ENCODE results near the gene CADM1.

The CADM1 gene

GRCh38 chr11:115518983-115519628 lies 14.9 kb upstream of the CADM1 start:
- DNase-seq (ENCODE audit: low read depth in 2 of 2): no peak

GRCh38 chr11:115515647-115516395 lies 11.6 kb upstream of the CADM1 start:
- TF ChIP-seq, protein P1, sequence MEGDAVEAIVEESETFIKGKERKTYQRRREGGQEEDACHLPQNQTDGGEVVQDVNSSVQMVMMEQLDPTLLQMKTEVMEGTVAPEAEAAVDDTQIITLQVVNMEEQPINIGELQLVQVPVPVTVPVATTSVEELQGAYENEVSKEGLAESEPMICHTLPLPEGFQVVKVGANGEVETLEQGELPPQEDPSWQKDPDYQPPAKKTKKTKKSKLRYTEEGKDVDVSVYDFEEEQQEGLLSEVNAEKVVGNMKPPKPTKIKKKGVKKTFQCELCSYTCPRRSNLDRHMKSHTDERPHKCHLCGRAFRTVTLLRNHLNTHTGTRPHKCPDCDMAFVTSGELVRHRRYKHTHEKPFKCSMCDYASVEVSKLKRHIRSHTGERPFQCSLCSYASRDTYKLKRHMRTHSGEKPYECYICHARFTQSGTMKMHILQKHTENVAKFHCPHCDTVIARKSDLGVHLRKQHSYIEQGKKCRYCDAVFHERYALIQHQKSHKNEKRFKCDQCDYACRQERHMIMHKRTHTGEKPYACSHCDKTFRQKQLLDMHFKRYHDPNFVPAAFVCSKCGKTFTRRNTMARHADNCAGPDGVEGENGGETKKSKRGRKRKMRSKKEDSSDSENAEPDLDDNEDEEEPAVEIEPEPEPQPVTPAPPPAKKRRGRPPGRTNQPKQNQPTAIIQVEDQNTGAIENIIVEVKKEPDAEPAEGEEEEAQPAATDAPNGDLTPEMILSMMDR (IDR thresholded peaks at IDR 0.05; ENCODE audit: low read depth, low read length): no peak
- DNase-seq (ENCODE audit: low read depth in 2 of 2): no peak

More at GRCh38 chr11:115518983-115519628, 14.9 kb upstream of the CADM1 start:
- H3K4me3 ChIP-seq (replicated peaks in 1 of 2; ENCODE audit: low read depth in 2 of 2, low read length in 2 of 2): no peak overlapping the region
- TF ChIP-seq, protein P1 (IDR thresholded peaks at IDR 0.05; ENCODE audit: low read depth, low read length): no peak

GRCh38 chr11:115506954-115507675 lies 2.9 kb upstream of the CADM1 start:
- DNase-seq (ENCODE audit: low read depth in 2 of 2): no peak
- H3K4me3 ChIP-seq (replicated peaks in 1 of 2; ENCODE audit: low read depth in 2 of 2, low read length in 2 of 2): no peak overlapping the region
- TF ChIP-seq, protein P1 (IDR thresholded peaks at IDR 0.05; ENCODE audit: low read depth, low read length): no peak

More at GRCh38 chr11:115515647-115516395, 11.6 kb upstream of the CADM1 start:
- no peak overlapping the region for H3K4me3 ChIP-seq (replicated peaks in 1 of 2; ENCODE audit: low read depth in 2 of 2, low read length in 2 of 2)

DNA sequence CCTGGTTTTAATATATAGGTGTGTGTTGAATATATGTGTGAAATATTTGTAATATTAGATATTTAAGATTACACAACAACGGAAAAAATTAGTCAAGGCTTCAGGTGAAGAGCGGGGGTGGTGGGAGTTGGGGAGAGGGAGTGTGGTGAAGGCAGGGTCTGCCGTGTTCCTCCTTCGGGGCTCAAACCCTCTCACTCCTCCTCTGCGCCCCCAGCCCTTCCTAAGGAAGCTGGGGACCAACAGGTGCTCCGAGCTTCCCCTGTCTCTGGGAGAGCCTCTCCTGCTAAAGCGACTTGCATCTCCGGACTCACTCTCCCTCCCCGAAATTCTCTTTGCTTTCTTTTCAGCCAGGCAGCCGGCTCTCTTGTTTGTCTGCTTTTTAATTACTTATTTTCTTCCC lies 960 bp upstream of the CADM1 start:
- TF ChIP-seq, protein P1 (IDR thresholded peaks at IDR 0.05; ENCODE audit: low read depth, low read length): no peak
- H3K4me3 ChIP-seq (replicated peaks in 1 of 2; ENCODE audit: low read depth in 2 of 2, low read length in 2 of 2): no peak overlapping the region
- no peak for DNase-seq (ENCODE audit: low read depth in 2 of 2)

- DNase-seq (ENCODE audit: low read depth in 2 of 2): no peak
- TF ChIP-seq, protein P1 (IDR thresholded peaks at IDR 0.05; ENCODE audit: low read depth, low read length): peak; percentile 0
- peak overlapping the region; percentile 47 to 51 for H3K4me3 ChIP-seq (replicated peaks in 1 of 2; ENCODE audit: low read depth in 2 of 2, low read length in 2 of 2)
Observed at GRCh38 chr11:115503886-115504275, 334 bp downstream of the CADM1 start.

DNA sequence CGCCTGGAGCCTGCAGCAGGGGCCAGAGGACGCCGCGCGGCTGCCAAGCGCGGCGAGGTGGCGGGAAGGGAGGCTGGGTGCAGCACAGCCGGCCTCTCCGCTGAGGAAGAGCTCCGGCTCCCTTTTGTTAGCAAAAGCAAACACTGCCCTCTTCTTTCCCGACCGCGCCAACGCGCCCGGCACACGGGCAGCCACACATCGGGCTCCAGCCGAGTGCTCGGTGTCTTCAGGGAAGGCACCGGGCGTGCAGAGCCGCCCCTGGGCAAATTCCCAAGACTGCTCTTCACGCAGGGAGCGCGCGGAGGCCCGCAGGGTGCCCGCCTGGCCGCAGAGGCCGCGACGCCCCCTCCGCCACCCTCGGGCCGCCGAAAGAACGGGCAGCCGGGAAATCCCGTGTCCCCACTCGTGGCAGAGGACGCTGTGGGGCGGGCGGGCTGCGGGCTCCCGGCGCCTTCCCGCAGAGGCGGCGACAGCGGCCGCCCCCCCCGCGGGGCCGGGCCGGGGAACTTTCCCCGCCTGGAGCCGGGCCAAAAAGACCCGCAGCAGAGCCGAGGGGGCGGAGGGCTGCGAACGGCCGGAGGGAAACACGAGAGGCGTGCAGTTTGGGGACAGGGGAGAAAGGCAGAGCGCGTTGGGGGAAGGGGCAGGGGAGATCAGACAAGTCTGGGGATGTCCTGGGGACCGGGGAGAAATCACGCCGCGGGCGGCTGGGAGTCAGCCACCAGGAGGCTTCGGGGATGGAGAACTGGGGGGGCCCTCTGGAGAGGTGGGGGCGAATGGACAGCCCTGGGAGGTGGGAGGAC lies 931 bp downstream of the CADM1 start:
- peak; percentile 15 to 22 for DNase-seq (ENCODE audit: low read depth in 2 of 2)
- TF ChIP-seq, protein P1 (IDR thresholded peaks at IDR 0.05; ENCODE audit: low read depth, low read length): peak; percentile 6
- peak overlapping the region; percentile 47 to 51 for H3K4me3 ChIP-seq (replicated peaks in 1 of 2; ENCODE audit: low read depth in 2 of 2, low read length in 2 of 2)

Data from cardiac fibroblast (primary cell).